DMS153 (cell line): ENCODE measurements around the gene NAA80.
A peak's percentile ranks its signal among the peaks of the same experiment; 100 is the strongest.

Experiments
- DNase-seq: peaks from one replicate; lab custom pipeline; 2025; lab: John Stamatoyannopoulos, UW

Gene NAA80, protein sequence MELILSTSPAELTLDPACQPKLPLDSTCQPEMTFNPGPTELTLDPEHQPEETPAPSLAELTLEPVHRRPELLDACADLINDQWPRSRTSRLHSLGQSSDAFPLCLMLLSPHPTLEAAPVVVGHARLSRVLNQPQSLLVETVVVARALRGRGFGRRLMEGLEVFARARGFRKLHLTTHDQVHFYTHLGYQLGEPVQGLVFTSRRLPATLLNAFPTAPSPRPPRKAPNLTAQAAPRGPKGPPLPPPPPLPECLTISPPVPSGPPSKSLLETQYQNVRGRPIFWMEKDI

DNA sequence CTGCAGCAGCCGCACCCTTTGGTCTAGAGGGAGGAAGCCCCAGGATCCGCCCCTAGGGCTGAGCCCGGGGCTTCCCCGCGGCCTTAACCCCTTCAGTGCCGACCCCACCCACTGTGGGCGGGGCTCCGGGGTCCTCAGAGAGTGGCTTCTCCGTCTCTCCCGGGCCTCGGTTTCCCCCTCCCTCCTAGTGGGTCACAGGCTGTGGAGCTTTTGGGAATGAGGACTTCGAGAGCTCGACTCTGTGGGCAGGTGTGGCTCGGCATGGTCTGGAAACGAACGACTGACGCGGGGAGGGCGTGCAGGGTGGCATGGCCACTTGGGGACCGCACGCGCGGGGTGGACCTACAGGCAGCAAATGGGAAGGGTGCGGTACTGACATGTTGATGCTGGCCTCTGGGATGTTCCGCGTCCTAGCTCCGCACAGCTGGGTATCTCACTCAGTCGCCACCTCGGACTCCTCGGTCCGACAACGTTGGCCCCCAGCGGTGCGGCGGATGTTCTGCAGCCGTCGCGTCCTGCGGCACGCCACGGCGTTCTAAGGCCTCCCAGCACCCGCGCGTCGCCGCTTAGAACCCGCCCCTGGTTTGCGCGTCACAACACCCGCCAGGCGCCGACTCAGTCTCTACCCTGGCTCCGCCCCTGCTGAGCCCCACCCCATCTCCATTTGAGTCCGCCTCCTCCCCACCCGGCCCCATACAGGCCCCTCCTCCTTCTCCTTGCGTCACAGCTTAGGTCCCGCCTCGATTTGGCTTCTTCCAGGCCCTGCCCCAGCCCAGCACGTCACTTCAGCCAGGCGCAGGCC is at the start of gene NAA80, which contains the start of gene HYAL3:
NAA80 (minus strand) TSS at position 570 of the 802 bp plus-strand sequence. CDS start 1,942 bp downstream, outside the sequence.
HYAL3 (minus strand) TSS at position 570 of the 802 bp plus-strand sequence. CDS start 3,803 bp downstream, outside the sequence.
- DNase-seq, result peak; percentile 86

DNA sequence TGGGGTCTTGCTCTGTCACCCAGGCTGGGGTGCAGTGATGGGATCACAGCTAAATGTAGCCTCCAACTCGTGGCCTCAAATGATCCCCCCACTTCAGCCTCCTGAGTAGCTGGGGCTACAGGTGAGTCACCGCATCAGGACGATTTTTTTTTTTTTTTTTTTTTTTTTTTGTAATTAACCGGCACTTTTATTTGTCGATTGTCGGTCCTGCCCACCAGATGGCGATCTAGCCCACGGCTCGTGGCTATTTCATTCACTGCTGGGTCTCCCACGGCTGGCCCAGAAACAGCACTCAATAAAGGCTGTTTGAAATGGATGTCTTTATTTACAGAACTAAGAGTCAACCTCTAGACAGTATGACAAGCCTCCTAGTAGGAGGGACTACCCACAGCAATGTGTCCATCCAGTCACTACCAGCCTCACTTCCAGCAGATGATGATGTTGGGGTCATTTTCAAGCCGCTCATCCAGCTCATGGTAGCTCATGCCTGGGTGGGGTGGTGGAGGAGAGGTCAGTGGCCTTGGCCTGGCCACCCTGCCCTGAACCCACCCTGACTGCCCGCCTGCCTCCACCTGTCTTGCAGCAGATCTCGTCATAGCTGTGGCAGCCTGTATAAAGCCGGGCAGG is 48.1 kb upstream of the NAA80 start:
- DNase-seq, result peak; percentile 53

GRCh38 chr3:50345586-50346234 is 46.5 kb upstream of the NAA80 start, which contains the start of gene ZMYND10:
Gene ZMYND10 (minus strand): TSS chr3:50345732. CDS start chr3:50345579, 153 bp downstream.
- DNase-seq, result no peak

GRCh38 chr3:50345008-50345407 is 45.8 kb upstream of the NAA80 start:
- DNase-seq, result no peak

DNA sequence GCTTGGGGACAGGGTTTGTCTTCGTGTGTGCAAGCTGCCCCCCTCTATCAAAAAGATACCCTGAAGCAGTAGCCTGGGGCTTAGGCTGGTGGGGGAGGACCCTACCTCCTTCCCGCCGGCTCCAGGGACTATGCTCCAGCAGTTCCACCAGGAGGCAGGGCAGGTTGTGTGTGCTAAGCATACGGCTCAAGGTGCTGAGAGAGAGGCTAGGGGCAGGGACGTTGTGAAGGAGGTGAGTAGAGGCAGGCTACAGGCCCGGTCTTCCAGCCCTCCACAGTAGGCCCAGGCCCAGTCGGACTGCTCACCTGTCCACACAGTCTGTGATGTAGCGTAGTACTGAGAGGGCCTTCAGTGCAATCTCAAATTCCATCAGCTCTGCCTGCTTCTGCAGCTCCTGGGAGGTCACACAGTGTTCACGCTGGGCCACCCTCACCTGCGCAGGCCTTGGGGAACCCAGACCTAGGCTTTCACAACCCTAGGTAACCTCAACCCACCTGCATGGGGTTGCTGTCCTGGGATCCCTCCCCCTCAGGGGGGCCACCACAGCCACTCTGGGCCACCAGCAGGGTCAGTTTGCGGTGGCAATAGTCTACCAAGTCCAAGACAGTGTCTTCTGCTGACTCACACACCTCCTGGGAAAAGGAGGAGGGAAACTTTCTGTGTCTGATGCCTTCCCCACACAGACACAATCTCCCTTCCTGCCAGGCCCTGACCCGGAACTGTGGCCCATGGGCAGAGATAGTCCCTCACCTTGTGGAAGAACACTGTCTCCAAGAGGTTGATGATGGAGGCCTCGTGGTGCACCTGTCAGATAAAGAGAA is 43.8 kb upstream of the NAA80 start:
- no peak for DNase-seq

DNA sequence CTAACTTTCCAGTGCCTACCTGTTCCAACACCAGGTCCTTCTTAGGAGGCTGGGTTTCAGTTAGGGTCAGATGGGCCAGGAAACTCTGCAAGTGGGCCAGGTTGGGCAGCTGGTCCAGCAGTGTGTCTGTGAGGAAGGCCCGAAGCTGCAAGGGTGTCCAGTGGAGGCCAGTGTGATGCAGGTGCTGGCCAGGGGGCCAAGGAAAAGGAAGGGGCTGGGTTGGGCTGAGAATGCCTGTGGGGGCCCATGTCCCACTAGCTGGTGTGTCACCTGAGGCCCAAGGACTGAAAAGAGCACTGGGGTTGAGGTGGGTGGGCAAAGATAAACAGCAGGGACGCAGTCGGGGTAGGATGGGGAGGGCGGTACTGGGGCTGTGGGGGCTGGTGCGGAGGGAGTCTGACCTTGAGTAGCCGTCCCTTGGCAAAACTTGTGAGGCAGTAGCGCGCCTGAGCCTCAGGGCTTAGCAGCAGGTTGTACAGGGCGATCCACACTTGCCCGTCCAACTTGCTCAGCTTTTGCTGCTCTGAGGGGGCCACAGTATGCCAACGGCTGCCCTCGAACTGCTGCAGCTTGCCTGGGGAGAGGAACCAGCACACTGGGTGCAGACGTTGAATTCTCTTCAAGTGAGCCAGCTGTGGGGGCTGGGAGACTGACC is 42.9 kb upstream of the NAA80 start:
- DNase-seq, result no peak

DNA sequence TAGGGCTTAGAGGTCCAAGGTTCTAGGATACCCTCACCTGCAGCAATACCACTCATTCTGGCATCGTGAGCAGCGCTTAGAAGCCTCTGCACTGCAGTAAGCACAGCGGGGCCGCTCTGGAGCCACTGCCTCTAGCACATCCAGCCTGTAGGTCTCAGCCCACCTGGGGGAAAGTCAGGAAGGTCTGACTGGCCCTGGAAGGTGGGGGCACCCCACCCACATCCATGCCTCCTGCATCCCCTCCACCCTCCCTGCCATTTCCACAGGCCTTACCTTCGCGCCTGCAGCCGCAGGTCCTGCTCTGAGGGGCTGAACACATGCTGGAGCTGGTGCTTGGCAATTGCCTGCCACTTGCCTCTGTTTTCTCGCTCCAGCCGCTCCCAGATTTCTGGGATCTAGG is 42.3 kb upstream of the NAA80 start:
- DNase-seq, result no peak

GRCh38 chr3:50340448-50341329 is 41.5 kb upstream of the NAA80 start, which contains the start of gene RASSF1:
Gene RASSF1 (minus strand): TSS chr3:50340836. CDS start chr3:50340805, 31 bp downstream.
- no peak for DNase-seq

DNA sequence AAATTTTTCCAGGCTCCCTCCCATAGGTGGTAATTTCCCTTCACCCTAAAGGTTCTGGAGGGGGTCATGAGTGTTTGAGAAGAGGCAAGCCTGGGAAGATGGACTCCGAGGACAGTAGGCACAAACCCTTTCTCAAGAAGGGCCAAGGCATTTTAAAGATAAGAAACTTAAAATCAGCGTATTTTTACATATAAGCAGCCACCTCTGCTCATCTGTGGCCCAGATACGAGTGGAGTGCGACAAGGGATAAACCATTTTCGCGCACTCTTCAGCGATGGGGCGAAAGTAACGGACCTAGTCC is 40.9 kb upstream of the NAA80 start:
- no peak for DNase-seq

DNA sequence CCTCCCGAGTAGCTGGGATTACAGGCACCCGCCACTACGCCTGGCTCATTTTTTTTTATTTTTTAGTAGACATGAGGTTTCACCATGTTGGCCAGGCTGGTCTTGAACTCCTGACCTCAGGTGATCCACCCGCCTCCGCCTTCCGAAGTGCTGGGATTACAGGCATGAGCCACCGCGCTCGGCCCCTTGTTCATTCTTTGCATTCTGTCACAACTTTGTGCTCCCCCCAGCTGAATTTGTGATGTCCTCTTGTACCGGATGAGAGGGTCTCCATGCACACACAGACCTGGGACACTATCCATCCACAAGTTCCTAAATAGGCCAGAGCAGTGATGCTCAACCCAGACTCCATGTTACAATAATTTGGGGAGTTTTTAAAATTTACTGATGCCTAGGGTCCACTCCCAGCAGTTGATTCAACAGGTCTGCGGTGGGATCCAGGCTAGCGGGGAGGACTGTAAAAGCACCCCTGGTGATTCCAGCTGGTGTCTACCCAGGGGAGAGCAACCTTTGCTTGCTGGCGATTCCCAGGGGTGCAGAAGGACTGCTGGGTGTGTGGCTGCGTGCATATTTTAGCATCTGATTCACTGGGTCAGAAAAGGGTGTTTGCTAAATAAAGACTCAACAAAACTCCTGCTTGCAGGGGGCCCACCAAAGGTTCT is 40.4 kb upstream of the NAA80 start:
- DNase-seq, result no peak

DNA sequence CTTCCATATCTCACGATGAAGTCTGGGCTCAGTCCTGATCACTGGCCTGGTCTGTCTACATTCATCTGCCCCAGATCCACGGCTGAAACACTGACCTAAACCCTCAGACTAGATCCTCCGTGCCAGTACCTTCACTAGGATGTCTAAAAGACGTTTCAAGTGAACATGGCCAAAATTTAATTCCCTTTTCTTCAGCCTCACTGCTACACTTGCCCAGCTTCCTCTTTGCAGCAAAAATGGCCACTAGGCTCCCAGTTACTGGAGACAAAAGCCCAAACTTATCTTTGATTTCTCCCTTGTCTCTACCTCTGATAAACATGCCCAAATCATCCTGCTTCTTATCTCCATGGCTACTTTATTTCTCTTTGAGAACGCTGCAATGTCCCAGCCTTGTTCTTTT is 39.8 kb upstream of the NAA80 start:
- DNase-seq, result no peak

DNA sequence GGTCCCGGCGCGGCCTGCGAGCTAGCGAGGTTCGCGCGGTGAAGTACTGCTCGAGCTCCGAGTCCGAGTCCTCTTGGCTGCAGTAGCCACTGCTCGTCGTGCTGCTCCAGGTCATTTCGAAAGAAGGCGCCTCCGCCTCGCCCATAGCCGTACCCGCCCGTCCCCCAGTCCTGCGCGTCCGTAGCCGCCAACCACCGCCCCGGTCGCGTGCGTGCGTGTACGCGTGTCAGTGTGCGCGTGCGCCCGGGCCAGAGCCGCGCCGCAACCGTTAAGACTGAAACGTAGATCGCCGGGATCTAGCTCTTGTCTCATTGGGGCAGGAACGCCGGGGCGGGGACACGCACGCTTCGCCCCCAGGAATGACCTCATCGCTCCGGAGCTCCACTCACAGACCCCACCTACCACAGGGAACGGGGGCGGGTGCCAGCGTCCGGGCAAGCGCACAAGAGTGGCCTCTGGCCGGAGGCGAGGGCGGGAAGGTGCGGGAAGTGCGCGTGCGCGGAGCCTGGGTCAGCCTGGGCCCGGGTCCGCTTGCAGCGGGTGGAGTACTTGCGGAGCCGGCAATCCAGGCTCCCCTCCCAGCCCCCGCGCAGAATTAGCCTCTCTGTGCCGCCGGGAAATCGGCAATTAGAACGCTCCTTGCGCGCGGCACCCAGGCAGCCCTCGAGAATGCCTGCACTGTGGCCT is 38.1 kb upstream of the NAA80 start:
- DNase-seq, result peak; percentile 92

DNA sequence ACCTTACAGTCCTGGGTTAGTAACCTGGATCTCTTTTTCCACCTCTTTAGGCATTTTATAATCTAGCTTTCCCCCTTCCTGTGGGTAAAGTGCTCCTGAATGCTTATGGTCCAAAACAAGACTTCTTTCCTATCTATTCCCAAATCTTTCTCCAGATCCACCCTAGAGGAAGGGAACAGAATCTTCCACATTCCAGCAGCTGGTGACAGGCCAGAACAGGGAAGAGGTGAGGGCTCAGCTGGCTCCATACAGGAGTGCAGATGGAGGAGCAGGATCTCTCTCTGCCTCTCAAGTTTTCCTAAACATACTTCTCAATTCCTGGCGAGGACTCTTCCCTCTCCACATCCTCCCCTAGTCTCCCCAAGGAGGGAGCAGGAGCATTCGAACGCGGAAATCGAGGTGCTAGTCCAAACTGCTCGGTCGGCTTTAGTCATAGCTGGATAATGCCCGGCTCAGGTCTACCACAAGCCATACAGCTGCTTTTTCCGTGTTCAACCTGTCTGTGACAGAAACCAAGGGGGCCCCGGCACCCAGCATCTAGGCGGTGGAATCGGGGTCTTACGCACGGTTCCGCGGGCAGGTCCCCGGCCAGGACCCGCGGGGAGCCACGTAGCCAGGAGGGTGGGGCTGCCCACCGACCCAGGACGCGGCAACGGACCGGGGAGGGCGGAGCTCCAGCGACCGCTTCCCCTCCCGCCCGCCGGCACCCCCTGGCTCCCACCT is 37.4 kb upstream of the NAA80 start:
- DNase-seq, result no peak

GRCh38 chr3:50334339-50335075 is 35.3 kb upstream of the NAA80 start:
- DNase-seq, result no peak

DNA sequence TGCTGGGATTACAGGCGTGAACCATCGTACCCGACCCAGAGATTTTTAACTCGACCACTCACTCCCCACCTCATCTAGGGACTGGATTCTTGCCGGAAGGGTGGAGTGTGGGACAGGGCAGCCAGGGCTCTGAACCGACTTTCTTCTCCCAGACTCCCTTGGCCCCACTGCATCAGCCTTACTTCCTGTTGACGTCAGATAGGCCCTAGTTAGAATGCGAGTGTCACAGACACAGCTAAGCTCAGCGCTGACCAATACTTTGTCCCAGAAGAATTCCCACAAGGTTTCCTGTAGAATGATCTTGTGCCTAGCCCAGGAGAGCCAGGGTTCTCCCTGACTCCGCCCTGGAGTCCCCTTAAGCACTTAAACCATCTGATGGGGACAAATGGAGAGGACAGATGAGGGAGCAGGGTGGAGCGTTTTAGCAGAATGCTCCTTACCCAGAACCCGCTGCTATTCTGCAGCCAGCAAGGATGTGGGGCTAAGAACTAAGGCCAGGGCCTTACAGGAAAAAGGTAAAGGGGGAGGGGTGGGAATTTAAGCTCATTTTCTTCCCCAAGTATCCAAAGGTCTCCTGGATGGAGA is 34.6 kb upstream of the NAA80 start:
- DNase-seq, result no peak

DNA sequence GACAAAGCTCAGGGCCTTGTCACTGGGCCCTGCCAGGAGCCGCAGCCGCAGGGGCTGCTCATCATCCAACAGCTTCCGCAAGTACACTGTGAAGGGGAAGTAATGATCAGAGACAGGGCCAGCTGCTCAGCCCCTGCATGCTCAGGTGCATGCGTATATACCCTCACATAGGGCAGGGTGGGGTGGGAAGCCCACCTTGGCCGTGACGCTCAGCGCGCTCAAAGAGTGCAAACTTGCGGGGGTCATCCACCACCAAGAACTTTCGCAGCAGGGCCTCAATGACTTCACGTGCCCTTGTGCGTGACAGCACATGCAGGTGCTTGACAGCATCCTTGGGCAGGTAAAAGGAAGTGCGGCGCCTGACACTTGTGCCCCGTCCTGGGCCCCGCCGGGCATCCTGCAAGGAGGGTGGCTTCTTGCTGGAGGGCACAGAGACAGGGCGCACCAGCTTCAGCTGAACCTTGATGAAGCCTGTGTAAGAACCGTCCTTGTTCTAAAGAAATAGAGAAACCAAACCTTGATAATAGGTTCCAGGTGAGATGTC is 32.2 kb upstream of the NAA80 start:
- no peak for DNase-seq

- DNase-seq, result no peak
Measured at GRCh38 chr3:50330330-50330729, 31.1 kb upstream of the NAA80 start.
